HG03565 (cell line): Measurements from ENCODE around the gene TAF3.

Experiments
- ATAC-seq: cut with Tn5 transposase; IDR thresholded peaks from one replicate; pipeline ENCODE4 v1.9.1; 2021; ENCODE audit warnings: mild to moderate bottlenecking, moderate library complexity; ENCODE audit not compliant: unreplicated experiment

Gene TAF3

GRCh38 chr10:7874864-7875263 lies 56.6 kb downstream of the TAF3 start:
- no peak for ATAC-seq

- ATAC-seq = no peak
Measured at GRCh38 chr10:7876541-7877127, 58.3 kb downstream of the TAF3 start.

GRCh38 chr10:7881119-7881518 lies 62.8 kb downstream of the TAF3 start:
- ATAC-seq = no peak

DNA sequence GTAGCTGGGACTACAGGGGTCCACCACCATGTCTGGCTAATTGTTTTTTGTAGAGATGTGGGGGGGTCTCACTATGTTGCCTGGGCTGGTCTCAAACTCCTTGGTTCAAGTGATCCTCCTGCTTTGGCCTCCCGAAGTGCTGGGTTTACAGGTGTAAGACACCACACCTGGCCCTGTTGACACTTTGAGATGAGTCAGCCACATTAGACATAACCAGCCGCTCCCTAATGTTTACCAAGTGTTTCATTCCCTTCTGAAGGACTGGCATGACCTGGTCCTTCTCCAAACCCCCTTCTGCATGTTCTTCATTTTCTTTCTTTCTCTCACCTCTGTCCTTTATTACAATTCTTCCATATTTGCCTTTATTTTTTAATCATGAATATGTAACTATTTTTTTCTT lies 67.8 kb downstream of the TAF3 start:
- no peak for ATAC-seq

DNA sequence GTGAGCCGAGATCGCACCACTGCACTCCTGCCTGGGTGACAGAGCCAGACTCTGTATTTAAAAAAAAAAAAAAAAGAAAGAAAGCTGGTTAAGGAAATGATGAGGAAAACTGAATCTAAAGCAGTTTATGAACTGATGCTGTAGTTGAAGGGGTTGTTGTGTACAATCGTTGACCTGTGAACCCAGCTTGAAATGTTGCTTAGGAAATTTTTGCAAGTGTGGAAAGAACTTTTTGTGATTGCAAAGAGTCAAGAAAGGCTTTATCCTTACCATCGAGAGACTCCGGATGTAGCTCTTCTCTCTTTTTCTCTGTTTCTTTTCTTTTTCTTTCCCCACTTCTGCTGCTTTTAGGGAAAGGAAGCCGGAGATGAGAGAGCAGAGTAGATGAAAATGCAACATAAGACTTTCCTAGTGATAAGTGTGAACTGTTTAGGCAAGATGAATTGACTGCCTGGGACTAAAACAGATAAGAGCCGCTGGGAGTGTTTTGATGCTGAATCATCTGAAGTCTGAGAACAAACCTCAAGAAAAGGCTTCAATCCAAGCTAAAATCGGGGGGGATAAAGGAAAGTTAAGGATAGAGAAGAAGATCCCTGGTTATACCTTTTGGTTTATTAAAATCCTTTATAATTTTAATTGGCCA lies 69.0 kb downstream of the TAF3 start:
- no peak for ATAC-seq

GRCh38 chr10:7889947-7890542 lies 71.7 kb downstream of the TAF3 start:
- ATAC-seq = no peak

GRCh38 chr10:7890781-7891180 lies 72.5 kb downstream of the TAF3 start:
- no peak for ATAC-seq

DNA sequence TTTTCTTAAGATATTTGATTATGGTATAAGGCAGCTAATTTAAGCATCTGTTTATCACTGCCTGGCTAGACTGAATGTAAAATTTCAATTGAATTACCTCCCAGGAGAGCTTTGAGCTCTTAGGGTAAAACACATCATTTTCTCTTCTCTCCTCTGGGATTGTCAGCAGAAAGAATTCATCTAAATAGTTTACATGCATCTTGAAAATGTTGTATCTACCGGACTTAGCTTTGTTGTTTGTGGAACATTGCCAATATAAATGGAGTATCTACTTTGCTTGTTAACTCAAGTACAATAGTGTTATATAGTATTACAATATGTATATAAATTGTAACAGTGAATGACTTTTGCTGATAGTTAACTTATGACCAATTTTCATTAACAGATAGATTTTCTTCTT lies 73.3 kb downstream of the TAF3 start:
- no peak for ATAC-seq

DNA sequence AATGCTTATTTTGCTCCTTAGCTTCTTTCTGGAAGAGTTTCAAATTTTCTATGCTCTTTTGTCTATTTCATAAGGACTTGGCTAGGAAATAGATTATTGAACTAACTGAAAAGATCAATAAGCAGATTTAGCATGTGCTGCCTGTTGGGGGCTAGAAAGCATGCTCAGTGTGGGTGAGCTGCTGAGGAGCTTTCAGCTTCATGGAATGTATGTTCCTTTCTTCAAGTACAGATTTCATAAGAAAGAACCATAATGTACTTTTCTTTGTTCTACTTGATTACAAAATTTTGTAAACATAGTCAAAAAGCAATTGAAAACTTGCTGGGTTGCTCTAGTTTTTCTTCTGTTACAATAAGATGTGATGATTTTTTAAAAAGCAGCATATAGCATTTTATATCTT lies 73.8 kb downstream of the TAF3 start:
- ATAC-seq = no peak

- no peak for ATAC-seq
Measured at GRCh38 chr10:7895699-7896090, 77.4 kb downstream of the TAF3 start.

DNA sequence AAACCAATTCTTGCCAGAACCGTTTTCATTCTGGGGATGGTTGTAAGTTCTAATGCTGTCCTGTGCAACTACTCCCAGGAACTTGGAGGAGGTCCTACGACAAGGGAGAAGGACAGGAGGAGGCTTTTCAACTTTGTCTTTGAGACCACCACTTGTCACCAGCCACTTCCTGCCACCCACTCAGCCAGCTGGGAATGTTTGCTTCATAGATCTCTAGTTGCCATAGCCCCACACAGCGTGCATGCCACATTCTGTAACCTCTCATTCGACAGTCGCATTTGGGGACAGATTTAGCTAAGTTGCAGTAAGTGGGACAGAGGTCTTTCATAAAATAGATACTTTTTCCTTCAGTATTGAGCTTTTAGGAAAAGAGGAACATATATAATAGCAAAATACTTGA lies 78.0 kb downstream of the TAF3 start:
- no peak for ATAC-seq

DNA sequence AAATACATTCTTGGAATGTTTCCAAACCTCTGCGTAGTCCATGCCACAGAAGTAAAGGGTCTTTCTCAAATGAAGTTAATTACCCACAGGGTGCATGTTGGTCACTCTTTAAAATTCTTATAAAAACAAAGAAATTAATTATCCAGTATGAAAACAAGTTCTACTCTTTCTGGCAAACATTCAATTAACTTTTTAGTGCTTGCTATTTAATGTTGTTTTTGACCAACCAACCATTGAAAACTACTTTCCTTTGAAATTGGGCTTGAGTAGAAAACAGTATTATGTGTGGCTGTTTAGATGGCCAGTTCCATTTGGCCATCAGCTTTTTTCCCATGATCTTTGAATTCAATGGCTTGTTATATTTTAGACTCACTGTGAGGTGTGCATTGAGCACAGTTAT lies 83.0 kb downstream of the TAF3 start:
- ATAC-seq = no peak

DNA sequence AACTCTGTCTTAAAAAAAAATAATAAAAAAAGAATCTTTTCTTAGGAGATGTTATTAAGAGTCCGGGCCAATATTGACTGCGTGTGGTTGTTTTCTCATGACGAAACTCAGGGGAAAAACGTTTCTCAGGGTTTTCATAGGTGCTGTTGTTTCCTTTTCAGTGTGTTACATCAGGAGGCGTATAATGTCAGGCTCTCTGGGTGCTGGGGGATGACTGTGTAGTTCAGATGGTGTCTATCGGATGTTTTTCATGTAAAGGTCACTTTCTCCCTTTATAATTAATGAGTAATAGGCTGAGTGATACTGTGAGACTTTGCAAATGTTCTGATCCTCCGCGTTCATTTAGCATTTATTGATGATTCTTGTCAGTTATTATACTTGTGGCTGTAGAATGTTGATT lies 84.1 kb downstream of the TAF3 start:
- ATAC-seq = no peak

- ATAC-seq = no peak
Measured at GRCh38 chr10:7903851-7904250, 85.5 kb downstream of the TAF3 start.

- no peak for ATAC-seq
Measured at GRCh38 chr10:7906128-7906527, 87.8 kb downstream of the TAF3 start.

- ATAC-seq = no peak
Measured at GRCh38 chr10:7908541-7909210, 90.4 kb downstream of the TAF3 start.

DNA sequence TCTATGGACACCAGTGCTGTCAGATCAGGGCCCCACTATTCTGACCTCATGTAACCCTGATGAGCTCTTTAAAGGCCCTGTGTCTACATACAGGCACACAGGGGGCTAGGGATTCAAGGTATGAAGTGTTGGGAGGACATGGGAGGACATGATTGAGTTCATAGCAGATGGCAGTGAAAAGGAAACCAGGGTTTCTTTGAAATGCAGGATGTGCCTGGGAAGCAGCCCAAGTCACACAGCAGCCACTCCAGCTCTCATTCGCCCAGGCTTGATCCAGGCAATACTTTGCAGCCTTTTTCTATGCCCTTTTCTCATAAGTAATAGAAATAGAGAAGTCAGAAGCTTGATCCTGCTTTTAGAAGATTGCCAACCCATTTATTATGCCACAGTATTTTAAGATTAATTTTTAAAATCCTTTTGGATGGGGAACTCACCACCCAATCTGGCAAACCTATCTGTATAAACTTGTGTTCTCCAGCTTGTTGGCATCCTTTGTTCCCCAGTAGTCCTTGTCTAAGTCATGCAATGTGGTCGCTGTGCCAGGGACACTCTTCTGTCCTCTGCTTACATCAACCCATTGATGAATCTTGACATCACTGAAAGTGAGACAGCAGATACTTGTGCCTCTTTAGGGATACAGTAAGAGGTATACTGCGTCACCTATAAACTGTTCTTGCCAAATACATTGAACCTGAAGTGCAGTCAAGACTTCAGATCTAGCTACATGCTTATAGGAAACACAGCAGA lies 95.0 kb downstream of the TAF3 start:
- ATAC-seq = no peak

GRCh38 chr10:7915923-7916536 lies 97.7 kb downstream of the TAF3 start:
- ATAC-seq = no peak

GRCh38 chr10:7917736-7918135 lies 99.4 kb downstream of the TAF3 start:
- ATAC-seq = no peak

- no peak for ATAC-seq
Measured at GRCh38 chr10:7922707-7923106, 104.4 kb downstream of the TAF3 start.

- ATAC-seq = no peak
Measured at GRCh38 chr10:7928536-7928935, 110.2 kb downstream of the TAF3 start.
